PFSK-1 (cell line): Measurements from ENCODE around the gene SIDT2.

Source experiments
- POLR2AphosphoS5 ChIP-seq: IDR thresholded peaks from 2 replicates; pipeline ENCODE4 v1.6.1; 2012; ENCODE audit warnings: low read depth, mild to moderate bottlenecking, control low read depth, low read length, moderate library complexity
- REST ChIP-seq, 2 experiments: IDR thresholded peaks; 2 replicates each; pipeline versions ENCODE4 v1.6.1 to v1.8.0; 2011 to 2012; ENCODE audit warnings: low read depth in 2 of 2, low read length in 2 of 2, control low read depth in 1 of 2, inconsistent platforms in 1 of 2, mild to moderate bottlenecking in 1 of 2, moderate library complexity in 1 of 2; ENCODE audit not compliant: insufficient read depth in 1 of 2
- SIN3A ChIP-seq: IDR thresholded peaks from 2 replicates; pipeline ENCODE4 v1.6.1; 2012; ENCODE audit warnings: mild to moderate bottlenecking, low read length, moderate library complexity, borderline replicate concordance; ENCODE audit not compliant: insufficient read depth
- TAF1 ChIP-seq: IDR thresholded peaks from 2 replicates; pipeline ENCODE4 v1.6.1; 2012; ENCODE audit warnings: low read length, control low read depth, borderline replicate concordance; ENCODE audit not compliant: insufficient read depth

DNA sequence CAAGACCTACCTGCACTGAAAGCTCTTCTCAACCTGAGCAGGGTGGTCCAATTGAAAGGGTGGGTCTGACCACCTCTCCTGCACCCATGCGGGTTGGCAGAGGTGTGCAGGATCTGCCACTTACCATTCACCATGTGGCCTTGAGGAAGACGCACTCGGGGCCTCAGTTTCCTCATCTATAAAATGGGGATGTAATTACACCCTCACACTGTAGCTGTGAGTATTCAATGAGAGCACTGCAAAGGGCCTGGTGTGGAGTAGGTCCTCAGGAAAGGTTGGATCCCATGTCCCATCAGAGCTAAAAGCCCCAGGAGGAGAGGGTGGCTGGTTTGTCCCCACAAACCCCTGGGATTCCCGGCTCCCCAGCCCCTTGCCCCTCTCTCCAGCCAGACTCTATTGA lies 20.1 kb downstream of the SIDT2 start:
- TF ChIP-seq TAF1 = no peak
- no peak for TF ChIP-seq POLR2AphosphoS5
- no peak for TF ChIP-seq REST (IDR thresholded peaks at IDR 0.05; ENCODE audit: insufficient read depth in 1 of 2, low read depth in 2 of 2, low read length in 2 of 2)
- no peak for TF ChIP-seq SIN3A
